ENCODE measurements around the gene HBS1L.

HBS1L gene

DNA sequence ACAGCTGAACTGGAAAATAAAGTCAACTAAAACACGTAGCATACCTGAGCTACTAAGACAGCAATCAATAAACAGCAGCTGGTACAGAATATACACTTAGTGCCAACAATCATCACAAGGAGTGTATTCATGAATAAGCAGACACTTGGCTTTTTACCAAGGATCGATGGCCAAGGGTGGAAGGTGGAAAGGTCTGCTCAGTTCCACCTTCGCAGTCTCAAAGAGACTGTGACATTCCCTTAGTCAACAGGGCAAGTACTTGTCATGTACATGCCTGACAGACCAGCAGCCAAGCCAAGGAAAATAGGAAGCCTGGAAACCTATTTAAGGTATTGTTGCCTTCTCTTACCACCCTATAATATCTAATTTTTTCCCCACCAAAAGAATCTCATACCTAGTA lies 21.4 kb downstream of the HBS1L start:
- no peak for DNase-seq (ENCODE audit: low spot score)

DNA sequence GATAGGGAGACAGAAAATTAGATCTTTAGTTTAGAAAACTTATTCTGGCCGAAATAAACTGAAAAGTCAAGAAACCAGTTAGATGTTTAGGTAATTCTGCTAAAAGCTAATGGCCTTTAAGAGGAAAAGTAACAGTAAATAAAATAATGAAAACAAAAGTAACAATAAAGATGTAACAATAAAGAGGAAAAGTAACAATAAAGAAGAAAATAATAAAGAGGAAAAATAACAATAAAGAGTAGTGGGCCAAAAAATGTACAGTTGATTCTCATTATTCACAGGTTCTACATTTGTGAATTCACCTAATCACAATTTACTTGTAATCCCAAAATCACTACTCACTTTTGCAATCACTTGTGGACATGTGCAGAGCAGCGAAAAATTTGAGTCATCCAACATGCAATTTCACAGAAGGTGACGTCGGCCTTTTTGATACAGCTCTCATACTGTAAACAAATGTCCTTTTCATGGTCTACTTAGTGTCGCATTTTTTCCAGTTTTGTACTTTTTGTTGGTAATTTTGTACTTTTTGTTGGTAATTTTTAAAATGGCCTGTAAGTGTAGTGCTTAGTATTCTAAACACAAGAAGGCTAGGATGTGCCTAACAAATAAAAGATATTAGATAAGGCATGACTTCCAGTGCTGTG lies 24.0 kb downstream of the HBS1L start:
- no peak for DNase-seq (ENCODE audit: low spot score)

DNA sequence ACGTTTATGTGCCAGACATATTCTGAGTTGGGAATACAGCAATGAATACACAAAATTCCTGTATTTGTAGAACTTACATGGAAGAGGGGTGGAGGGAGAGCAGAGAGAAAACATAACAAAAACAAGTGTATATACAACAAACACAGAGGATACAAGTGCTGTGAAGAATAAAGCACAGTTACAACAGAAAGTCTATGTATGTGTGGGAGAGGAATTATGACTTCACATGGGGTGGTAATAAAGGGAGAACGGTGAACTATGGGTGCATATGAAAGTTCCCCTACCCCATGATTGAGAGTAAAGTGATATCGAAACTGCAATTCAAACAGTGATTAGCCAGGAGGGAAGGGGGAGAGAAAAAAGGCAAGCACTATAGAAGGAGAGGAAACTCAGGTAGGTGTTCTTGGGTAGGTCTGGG lies 24.6 kb downstream of the HBS1L start:
- no peak for DNase-seq (ENCODE audit: low spot score)

DNA sequence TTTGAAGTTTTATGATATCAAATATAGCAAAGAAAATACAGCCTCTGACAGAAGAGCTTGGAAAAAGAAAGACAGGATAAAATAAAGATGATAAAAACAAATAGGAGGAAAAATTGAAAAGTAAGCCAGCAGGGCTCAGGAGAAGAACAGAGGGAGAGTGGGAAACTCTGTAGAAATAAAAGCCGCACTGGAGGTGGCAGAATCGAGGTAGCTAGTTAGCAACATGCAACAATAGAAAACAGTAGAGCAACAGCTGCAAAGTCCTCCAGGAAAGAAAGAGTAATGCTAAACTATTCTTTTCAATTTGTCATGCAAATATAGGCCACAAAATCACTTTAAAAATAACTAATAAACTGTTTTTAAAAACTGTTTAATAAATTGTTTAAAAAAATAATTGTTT lies 28.8 kb downstream of the HBS1L start:
- DNase-seq (ENCODE audit: low spot score) = no peak

DNA sequence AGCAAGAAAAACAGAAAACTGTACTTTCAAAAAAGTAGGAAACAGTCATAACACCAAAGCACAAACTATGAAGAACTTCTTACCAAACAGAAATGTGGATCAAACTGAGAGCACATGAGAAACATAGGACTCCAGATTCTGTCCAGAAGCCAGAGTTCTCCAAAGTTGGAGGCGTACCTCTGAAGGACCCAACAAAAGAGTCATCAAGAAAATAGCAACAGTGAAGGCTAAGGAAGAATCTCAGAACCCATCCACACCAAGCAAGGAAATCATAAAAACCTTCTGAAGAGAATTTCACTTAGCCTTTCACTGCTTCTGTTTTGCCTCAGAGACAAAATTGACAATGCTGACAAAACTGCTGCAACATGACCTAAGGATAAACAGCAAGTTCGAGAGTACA lies 29.4 kb downstream of the HBS1L start:
- DNase-seq (ENCODE audit: low spot score) = no peak

DNA sequence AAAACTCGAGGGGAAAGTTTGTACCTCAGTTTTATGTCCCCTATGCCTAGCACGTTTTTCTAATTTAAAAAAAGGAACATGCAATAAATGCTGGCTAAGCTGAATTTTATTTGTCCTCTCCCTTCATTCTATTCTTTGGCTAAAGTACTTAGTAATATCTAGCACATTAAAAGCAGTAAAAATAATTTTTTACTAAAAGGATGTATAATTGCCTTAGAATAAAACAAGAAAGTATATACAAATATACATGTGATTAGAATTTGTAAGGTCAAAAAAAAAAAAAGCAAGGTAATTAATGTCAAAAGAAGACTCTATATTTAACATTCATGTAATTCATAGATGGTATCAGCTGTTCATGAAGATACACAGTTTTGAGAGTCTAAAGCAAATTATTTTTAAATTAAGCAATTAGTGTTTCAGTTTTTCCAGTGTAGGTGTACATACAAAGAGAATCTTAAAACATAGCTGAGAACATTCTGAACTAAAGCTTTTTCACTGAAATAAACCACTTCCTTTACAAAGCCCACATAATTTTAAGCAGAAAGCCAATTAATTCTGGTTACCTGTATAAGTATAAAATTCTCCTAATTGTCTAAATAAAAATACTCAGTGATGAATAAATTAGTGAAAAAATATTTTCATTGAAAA lies 32.4 kb downstream of the HBS1L start:
- DNase-seq (ENCODE audit: low spot score) = no peak

DNA sequence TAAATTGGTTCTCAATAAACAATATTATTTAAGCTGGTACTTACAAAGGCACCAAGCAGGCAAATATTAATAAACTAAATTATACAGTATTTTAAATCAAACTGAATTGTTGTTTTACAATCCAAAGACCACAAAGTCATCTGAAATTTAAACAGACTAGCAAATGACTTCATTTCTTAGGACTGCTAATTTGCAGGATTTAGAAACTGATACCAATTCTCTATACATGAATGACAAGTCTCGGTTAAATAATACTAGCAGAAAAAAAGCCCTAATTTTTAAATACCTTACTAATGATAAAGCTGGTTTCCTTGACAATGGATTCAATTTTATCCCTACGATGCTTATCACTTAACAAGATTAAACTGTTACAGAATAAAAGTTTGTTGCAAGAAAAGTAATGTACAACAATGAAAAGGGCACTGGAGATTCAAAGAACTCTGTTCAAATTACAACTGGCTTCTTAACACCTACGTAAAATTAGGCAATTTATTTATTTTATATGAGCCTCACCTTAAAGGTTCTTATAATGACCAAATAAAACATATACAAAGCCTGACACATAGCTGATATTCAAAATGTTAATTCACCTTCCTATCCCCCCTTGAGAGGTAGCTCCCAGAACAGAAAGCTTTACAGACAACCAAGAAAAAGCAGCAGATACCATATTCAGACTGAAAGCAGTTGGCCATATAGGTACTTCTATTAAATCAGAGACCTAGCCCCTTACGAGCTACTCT lies 33.1 kb downstream of the HBS1L start:
- no peak for DNase-seq (ENCODE audit: low spot score)

DNA sequence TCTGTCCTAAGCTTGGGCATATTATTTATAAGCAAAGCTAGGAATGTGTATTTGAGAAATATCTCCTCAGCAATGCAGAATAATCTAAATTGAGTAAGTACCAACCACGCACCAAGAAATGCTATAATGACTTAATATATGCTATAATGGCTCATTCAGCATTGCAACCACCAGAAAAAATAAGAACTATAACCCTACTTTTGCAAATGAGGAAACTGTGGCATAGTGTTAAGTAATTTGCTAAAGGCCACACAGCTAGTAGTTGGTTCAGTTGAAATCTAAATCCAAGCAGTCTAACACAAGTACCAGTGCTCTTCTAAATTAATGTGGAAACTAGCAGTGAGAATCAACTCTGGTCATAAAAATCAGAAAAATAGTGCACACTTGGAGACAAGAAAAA lies 35.7 kb downstream of the HBS1L start:
- DNase-seq (ENCODE audit: low spot score) = no peak

DNA sequence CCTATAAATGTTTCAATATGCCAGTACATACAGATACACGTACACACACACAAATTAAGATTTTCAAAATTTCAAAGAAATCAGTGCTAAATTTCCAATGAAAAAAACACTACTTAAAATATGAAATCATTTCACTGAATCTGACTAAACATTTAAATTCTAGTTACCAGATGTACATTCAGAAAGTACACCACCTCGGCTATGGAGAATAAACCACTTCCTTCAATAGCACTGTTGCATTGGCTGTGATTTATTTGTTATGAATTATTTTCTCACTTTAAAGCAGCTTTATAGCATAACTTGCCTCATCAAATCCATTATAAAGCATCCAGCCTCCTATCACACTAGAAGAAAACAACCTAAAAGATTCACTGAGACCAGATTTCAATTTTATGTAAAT lies 36.6 kb downstream of the HBS1L start:
- no peak for DNase-seq (ENCODE audit: low spot score)

DNA sequence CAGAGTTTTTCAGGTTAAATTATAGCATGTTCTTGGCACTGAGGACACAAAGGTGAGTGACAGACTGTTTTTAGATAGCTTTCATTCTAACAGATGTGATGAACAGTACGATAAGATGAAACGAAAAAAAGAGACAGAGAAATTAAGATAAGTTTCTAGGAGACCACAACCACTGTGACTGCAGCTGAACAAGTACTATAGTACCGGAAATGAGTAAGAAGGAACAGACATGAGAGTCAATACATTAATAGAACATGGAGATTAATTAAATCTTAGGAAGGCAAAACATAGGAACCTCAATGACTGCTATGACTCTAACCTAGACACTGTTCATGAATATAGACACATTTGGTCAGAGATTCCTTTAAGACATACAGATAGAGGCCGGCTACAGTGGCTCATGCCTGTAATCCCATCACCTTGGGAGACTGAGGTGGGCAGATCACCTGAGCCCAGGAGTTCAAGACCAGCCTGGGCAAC lies 40.2 kb downstream of the HBS1L start:
- no peak for DNase-seq (ENCODE audit: low spot score)

DNA sequence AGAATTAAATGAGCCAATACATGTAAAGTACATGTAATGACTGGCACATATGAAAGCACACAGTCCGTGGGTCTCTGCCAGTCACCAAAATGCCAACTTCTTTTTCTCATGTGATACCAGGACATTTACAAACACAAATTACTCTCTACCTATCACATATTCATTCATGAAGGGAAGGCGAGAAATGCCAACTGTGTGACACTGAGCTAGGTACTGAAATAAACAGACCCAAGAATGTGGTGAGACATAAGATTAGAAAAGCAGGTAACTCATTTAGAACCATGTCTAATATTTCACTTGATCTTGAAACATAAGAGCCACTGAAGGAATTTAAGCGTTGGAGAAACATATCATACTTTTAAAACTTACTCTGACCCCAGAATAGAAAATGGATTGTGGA lies 41.4 kb downstream of the HBS1L start:
- DNase-seq (ENCODE audit: low spot score) = no peak

DNA sequence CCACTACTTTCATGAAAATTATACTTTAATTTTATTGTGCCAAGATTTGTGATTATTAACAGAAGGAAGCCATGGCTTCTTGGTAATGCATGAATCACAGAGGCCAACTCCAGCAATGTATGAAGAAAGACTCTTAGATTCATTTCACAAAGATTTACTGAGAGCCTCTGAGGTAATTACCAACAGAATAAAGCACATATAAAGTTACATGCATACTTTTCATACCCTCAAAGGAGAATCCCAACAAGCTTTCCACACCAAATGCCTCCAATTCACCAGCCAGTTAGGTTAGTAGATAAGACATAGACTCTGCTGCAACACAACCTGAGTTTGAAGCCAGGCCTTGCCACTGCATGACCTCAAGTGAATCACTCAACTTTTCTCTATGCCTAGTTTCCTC lies 41.9 kb downstream of the HBS1L start:
- DNase-seq (ENCODE audit: low spot score) = no peak

DNA sequence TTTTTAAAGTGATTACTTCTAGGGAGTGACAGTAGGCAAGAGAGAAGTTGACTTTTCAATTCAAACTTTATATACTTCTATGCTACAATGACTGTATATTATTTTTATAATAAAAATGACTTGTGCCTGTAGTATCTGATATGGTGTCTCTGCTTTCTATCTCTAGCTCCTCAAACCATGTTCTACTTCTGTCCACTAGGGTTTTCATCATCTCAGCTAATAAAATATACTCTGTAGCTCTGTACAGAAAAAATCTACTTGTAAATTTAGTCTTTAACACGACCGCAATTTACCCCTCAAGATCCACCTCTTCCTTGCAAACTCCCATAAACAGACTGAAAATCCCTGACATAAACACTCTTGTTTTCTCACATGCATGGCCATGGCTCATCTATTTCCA lies 42.3 kb downstream of the HBS1L start:
- no peak for DNase-seq (ENCODE audit: low spot score)

DNA sequence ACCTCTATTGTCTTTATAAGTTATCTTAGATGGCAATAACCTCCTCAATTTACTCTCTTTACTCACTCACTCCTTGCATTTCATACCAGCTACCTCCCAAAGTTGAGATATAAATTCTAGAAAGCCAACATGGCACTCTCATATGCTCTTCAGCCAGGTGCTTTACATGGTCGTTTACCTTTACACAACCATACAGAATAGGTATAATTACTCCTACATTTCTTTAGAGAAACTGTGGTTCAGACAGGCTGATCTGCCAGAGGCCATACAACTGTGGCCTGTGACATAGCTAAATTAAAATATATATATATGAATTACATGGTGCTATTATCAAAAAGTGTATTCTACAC lies 45.7 kb downstream of the HBS1L start:
- no peak for DNase-seq (ENCODE audit: low spot score)

DNA sequence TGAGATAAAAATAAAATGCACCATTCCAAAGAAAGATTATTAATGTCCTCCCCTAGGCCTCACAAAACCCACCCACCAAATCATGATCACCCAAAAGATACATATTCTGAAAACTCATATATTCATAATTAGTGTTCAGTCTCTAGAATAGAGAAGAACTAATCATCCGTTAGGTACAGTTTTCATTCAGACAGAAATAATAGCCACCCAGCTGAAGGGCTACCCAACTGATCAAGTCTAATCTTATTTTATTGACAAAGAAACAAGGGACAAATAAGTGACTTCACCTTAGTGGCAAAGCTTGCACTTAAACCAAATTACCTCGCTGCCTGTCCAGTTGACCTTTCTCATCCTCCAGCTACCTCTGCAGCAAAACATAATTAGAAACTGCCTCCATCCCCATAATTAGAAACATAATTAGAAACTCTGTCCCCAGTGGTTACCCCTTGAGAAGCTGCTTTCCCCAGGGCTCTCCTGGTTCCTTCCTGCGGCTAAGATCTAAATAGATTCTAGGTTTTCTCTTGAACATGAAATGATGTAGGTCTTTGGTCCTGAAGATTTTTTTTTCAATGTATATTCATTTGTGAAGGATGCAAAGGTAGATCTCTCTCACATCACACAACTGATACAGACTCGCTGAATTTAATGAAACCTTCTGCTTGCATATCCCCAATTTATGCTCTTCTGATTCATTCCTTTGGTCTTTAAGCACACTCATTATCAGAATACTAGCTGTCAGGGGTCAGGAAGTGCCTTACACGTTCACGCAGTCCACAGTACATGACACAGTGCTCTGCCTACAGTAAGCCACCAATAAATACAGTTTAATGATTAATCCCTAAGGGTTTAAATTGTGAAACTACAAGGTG lies 46.3 kb downstream of the HBS1L start:
- no peak for DNase-seq (ENCODE audit: low spot score)

DNA sequence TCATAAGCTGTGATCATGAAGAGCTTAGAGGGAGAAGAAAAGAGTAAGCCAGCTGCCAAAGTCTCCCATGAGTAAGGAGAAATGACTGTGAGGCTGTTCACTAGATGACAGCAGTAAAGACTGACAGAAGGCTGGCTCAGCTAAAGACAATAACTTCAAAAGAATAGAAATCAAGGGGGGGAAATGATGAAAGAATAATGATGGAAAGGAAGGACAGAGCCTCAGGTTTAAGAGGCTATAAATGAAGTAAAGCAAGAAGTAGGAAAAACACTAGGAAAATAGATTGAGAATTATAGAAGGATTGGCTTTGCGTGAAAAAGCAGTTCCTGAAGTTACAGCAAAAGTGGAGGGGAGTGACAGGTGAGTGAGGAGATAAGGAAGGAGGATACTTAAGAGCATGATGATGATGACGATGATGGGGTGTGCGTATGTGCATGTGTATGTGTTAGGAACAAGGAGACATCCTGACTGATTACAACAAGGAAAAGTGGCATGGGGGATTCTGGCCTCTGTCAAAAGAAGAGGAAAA lies 48.2 kb downstream of the HBS1L start:
- DNase-seq (ENCODE audit: low spot score) = no peak

DNA sequence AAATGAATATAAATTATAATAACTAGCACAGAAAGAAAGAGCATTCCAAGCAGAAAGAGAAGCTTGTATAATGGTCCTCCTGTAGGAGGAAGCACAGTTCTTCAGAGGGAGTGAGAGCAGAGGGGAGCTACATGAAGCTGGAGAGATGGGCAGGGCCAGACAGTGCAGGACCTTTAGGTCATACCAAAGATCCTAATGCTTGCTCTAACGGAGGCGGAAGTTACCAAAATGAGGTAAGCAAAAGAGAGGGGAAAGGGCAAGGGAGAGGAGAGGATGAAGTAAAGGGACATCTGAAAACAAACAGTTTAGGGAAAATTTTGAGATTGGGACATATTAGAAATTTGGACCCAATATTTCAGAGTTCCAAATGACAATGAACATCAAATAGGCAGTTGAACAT lies 50.2 kb downstream of the HBS1L start:
- no peak for DNase-seq (ENCODE audit: low spot score)

DNA sequence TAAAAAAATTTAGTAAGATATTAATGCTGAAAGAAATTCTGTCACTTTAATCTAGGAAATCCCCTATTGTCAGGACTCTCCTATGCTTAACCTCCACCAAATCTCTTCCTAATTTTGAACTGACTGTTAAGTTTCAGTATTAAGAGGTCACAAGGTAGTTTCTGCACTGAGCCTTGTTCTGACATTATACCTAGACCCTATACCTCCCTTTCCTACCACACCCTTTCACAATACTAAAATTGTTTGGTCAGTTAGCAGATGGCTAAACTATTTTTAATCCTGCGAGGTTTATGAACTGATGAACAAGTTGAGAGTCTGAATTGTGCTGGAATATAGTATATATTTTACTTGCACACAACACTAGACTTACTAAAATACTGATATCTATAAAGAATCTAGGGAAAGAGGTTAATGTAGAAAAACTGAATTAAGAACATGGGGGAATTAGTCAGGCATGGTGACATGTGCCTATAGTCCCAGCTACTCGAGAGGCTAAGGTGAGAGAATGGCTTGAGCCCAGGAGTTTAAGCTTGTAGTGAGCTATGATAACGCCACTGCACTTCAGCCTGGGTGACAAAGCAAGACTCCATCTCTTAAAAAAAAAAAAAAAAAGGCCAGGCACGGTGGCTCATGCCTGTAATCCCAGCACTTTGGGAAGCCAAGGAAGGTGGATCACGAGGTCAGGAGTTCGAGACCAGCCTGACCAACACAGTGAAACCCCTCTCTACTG lies 51.5 kb downstream of the HBS1L start:
- no peak for DNase-seq (ENCODE audit: low spot score)

DNA sequence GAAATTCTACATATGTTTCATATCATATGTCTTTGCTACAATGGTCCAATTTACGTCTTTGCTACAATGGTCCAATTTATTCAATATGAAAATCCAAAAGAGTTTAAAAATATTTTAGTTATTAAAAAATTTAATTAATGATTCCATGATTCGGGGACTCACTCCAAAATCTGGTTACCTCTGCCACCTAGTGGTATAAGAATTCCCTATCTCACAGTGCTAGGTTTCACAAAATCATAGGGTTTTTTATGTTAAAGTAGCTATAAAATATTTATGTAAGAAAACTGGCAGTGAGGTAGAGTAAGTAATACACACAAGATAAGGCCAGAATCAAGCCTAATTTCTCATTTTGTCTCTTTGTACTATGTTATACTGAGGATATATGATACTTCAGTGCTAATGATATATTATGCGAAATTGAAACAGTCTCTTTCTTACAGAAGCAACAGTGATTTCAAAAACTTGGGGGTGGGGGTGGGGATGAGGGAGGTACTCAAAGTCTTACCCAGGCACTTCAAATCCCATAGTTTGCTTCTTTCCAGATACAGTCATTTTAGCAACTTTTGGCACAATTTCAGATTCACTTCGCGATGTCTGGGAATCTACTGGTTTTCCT lies 52.3 kb downstream of the HBS1L start:
- no peak for DNase-seq (ENCODE audit: low spot score)

DNA sequence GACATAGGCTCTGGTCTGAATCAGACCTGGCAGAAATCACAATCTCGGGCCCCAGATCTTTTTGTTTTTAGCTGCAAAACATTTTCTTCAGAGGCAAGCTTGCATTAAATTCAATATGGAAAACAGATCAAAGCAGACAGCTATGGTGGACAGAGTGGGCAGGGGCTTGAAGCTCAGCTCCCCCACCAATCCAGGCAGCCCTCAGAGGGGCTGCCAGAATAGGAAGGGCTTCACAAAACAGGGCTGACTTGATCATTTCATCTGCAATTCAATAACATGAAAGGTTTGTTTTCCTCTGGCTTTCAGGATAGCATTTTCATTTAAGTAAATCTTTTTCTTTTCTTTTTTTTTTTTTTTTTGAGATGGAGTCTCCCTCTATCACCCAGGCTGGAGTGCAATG lies 55.5 kb downstream of the HBS1L start:
- DNase-seq (ENCODE audit: low spot score) = no peak
